Measurements from ENCODE around the gene ADD1. TPM values are rescaled to one million over a fixed set of nuclear protein-coding genes. Genes with fewer than 3 reads are reported as not detected.

The ADD1 gene
- polyA plus RNA-seq, 3 donors, result 76.1 to 122 (median 103) TPM

DNA sequence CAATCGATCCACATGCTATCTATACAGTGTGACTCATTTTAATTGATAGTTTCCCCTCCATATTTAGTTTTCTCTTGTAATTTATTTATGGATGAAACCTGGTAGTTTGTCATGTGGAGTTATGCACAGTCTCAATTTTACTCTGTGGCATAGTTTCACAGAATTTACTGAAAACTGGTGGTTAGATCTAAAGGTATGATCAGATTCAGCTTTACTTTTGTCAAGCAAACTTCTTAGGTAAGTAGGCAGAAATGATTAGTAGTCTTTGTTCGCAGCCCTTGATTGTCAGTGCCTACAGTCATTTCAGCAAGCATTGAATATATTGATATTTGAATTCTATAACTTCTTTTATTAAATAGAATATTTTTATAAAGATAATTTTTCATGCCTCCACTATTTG lies 2.5 kb downstream of the ADD1 start:
- Mint-ChIP-seq H3K9me3 (no peaks in the 10 kb centered on the region), H3K4me1 (peaks cover 58% of the 10 kb centered on the region), H3K36me3 (peaks cover 0 to 5% of the 10 kb centered on the region in 2 donors), H3K27me3 (ENCODE audit: low read depth in 3 of 3) (no peaks in the 10 kb centered on the region), H3K27ac (peak overlapping the region in 1 of 7 donors; percentile 19), H3K4me3 (no peak overlapping the region)
- H3K36me3 ChIP-seq (replicated peaks in 1 of 2; ENCODE audit: control insufficient read depth in 1 of 2, insufficient read depth in 2 of 2, low read length in 2 of 2), result no peaks in the 10 kb centered on the region
- H3K4me2 ChIP-seq (replicated peaks; ENCODE audit: extremely low read depth, low read length, poor library complexity, severe bottlenecking), result peak overlapping the region; percentile 93
- TF ChIP-seq, protein P1, sequence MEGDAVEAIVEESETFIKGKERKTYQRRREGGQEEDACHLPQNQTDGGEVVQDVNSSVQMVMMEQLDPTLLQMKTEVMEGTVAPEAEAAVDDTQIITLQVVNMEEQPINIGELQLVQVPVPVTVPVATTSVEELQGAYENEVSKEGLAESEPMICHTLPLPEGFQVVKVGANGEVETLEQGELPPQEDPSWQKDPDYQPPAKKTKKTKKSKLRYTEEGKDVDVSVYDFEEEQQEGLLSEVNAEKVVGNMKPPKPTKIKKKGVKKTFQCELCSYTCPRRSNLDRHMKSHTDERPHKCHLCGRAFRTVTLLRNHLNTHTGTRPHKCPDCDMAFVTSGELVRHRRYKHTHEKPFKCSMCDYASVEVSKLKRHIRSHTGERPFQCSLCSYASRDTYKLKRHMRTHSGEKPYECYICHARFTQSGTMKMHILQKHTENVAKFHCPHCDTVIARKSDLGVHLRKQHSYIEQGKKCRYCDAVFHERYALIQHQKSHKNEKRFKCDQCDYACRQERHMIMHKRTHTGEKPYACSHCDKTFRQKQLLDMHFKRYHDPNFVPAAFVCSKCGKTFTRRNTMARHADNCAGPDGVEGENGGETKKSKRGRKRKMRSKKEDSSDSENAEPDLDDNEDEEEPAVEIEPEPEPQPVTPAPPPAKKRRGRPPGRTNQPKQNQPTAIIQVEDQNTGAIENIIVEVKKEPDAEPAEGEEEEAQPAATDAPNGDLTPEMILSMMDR (IDR thresholded peaks at IDR 0.05), result no peak
- H3K27me3 ChIP-seq (ENCODE audit: control insufficient read depth in 2 of 2, insufficient read depth in 2 of 2, low read length in 2 of 2), result no peaks in the 10 kb centered on the region
- DNase-seq, result no peak
- intact Hi-C loops (cut with micrococcal nuclease), result loop anchor here (10.0 kb wide), 1 partner anchor 89 kb away; no protein-coding TSS in a partner anchor
- peaks cover 34 to 47% of the 10 kb centered on the region in 2 donors for H3K4me1 ChIP-seq (ENCODE audit: control insufficient read depth in 1 of 2, insufficient read depth in 2 of 2, low read length in 2 of 2)
- H2AFZ ChIP-seq (ENCODE audit: insufficient read depth, low read depth, low read length, poor library complexity, severe bottlenecking), result no peak overlapping the region
- peaks cover 83% of the 10 kb centered on the region for H4K20me1 ChIP-seq (ENCODE audit: insufficient read depth, low read length)
- no peak overlapping the region for H3K9ac ChIP-seq (ENCODE audit: insufficient read depth, low read length, poor library complexity, severe bottlenecking)
- WGBS (ENCODE audit: insufficient coverage), result no CpG with 5 or more reads among the region's 2 CpGs
- H3K27ac ChIP-seq (ENCODE audit: low read depth in 1 of 2, low read length in 2 of 2), result no peak overlapping the region
- H3K4me3 ChIP-seq (replicated peaks in 1 of 3; ENCODE audit: low read depth in 2 of 3, low read length in 3 of 3), result no peak overlapping the region
- no peaks in the 10 kb centered on the region for H3K9me3 ChIP-seq (replicated peaks in 1 of 2; ENCODE audit: control insufficient read depth in 1 of 2, insufficient read depth in 1 of 2, low read length in 2 of 2)
- peaks cover 78% of the 10 kb centered on the region for H3K79me2 ChIP-seq (ENCODE audit: insufficient read depth, low read length)

DNA sequence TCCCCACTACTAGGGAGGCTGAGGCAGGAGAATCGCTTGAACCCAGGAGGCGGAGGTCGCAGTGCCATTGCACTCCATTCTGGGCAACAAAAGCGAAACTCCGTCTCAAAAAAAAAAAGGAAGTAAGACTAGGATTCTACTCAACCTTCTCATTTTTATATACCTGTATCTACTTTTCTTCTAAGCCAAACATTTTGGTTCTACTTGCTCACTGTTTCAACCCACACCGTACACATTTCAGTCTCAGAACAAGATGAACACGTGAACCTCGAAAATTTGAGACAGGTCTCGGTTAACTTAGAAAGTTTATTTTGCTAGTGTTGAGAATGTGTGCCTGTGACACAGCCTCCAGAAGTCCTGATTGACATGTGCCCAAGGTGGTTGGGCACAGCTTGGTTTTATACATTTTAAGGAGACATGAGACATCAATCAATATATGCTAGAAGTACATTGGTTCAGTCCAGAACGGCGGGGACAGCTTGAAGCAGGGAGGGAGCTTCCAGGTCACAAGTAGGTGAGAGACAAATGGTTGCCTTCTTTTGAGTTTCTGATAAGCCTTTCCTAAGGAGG lies 3.7 kb downstream of the ADD1 start:
- Histone ChIP-seq H3K36me3 (replicated peaks in 1 of 2; ENCODE audit: control insufficient read depth in 1 of 2, insufficient read depth in 2 of 2, low read length in 2 of 2) (no peaks in the 10 kb centered on the region), H3K9me3 (replicated peaks in 1 of 2; ENCODE audit: control insufficient read depth in 1 of 2, insufficient read depth in 1 of 2, low read length in 2 of 2) (no peaks in the 10 kb centered on the region), H3K4me3 (replicated peaks in 1 of 3; ENCODE audit: low read depth in 2 of 3, low read length in 3 of 3) (no peak overlapping the region), H3K27ac (ENCODE audit: low read depth in 1 of 2, low read length in 2 of 2) (no peak overlapping the region), H4K20me1 (ENCODE audit: insufficient read depth, low read length) (peaks cover 87% of the 10 kb centered on the region), H2AFZ (ENCODE audit: insufficient read depth, low read depth, low read length, poor library complexity, severe bottlenecking) (no peak overlapping the region), H3K4me1 (ENCODE audit: control insufficient read depth in 1 of 2, insufficient read depth in 2 of 2, low read length in 2 of 2) (peaks cover 26 to 40% of the 10 kb centered on the region in 2 donors), H3K4me2 (replicated peaks; ENCODE audit: extremely low read depth, low read length, poor library complexity, severe bottlenecking) (no peak overlapping the region), H3K9ac (ENCODE audit: insufficient read depth, low read length, poor library complexity, severe bottlenecking) (no peak overlapping the region), H3K27me3 (ENCODE audit: control insufficient read depth in 2 of 2, insufficient read depth in 2 of 2, low read length in 2 of 2) (no peaks in the 10 kb centered on the region), H3K79me2 (ENCODE audit: insufficient read depth, low read length) (peaks cover 87% of the 10 kb centered on the region)
- intact Hi-C loops (cut with micrococcal nuclease), result loop anchor here (10.0 kb wide), 1 partner anchor 87 kb away; no protein-coding TSS in a partner anchor
- no peaks in the 10 kb centered on the region for H3K9me3 Mint-ChIP-seq
- 57% methylated on average over 4 of the region's 11 CpGs for WGBS (ENCODE audit: insufficient coverage)
- H3K27ac Mint-ChIP-seq, result peak overlapping the region in 5 of 7 donors; percentile 0 to 70 (median 42)
- peaks cover 5 to 7% of the 10 kb centered on the region in 2 donors for H3K36me3 Mint-ChIP-seq
- TF ChIP-seq, protein P1 (IDR thresholded peaks at IDR 0.05), result no peak
- peaks cover 0 to 1% (median 0%) of the 10 kb centered on the region in 3 donors for H3K27me3 Mint-ChIP-seq (ENCODE audit: low read depth in 3 of 3)
- H3K4me1 Mint-ChIP-seq, result peaks cover 60% of the 10 kb centered on the region
- DNase-seq, result no peak
- H3K4me3 Mint-ChIP-seq, result peak overlapping the region in 1 of 2 donors; percentile 52
